ENCODE data around the gene LGR4.

- no peak for TF ChIP-seq CTCF (IDR thresholded peaks at IDR 0.05)
- no peak for TF ChIP-seq POLR2A (IDR thresholded peaks at IDR 0.05)
Measured at GRCh38 chr11:27348340-27348873, 124.2 kb downstream of the LGR4 start.

Data from heart left ventricle (tissue), 13 donors.